HG03432 (cell line): ENCODE measurements around the gene RSPO3.
"Not testable (repeated sequence)": the region's sequence is repeated elsewhere in the genome, so short reads cannot be mapped to it uniquely, and the experiment has no call there.

Source experiments
- ATAC-seq: cut with Tn5 transposase; IDR thresholded peaks from one replicate; pipeline ENCODE4 v1.9.1; 2021; ENCODE audit warnings: mild to moderate bottlenecking, moderate library complexity; ENCODE audit not compliant: unreplicated experiment

The RSPO3 gene, protein sequence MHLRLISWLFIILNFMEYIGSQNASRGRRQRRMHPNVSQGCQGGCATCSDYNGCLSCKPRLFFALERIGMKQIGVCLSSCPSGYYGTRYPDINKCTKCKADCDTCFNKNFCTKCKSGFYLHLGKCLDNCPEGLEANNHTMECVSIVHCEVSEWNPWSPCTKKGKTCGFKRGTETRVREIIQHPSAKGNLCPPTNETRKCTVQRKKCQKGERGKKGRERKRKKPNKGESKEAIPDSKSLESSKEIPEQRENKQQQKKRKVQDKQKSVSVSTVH

GRCh38 chr6:127118298-127119101 is at the start of gene RSPO3:
RSPO3 (plus strand) TSS chr6:127118671; CDS start chr6:127119193, 522 bp downstream.
- peak; percentile 23 for ATAC-seq

DNA sequence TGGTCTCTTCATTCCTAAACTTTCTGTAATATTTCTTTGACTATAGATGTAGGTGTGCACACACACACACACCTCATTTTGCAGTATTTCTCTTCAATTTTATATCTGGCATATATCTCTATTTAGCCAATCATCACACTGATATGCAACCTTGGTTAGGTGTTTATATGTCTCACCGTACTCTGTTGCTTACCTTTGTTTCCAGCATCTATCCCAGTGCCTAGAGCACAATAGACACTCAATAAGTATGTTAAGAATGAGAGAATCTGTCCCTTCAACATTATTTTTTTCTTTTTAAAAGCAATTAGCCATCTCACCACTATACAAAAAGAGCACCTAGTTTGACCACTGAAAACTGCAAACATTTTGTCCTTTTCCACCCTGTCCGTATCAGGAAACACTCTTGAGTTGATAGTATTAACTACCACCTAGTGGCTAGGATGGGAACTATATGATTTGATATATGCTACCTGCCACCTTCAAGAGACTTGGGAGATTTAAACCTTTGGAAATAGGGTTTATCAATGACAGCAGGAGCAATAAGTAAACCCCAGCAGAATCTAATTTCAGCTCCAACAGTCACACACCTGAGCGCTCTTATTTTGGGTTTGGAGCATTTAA is 48.7 kb upstream of the RSPO3 start:
- ATAC-seq: peak; percentile 68

- peak; percentile 59 for ATAC-seq
These were observed 45.2 kb upstream of the RSPO3 start for GRCh38 chr6:127073222-127073621.

DNA sequence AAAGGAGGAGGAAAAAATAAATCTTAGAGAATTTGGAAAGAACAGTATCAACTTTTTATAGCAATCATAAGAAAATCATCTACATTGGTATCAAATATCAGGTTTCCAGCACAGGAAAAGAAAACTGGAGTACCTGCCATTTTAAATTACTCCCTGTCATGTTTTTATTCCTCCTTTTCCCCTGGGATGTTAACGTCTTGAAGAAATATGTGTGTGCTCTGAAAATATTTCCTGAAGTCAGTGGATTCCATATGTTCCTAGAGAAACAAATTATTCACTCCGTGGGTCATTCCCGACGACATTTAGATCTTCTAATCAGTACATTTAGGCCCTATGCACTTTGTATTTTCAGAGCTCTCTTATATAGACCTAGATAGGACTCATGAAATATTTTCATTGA is 42.0 kb upstream of the RSPO3 start:
- ATAC-seq: no peak

- no peak for ATAC-seq
These were observed 40.6 kb upstream of the RSPO3 start for GRCh38 chr6:127077886-127078285.

DNA sequence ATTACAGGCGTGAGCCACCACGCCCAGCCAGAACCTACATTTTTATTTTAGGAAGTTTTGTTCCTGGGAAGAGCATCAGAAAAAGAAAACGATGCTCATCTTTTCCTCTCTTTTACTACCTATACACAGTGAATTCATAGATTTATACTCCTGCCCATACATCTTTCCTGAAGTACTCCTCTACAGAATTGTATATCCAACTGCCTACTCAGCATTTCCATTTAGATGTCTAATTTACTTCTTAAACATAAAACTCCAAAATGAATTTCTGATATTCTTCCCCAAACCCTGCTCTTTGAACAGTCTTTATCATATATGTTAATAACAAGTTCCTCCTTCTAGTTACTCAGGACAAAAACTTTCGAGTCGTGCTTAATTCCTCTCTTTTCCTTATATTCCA is 39.8 kb upstream of the RSPO3 start:
- ATAC-seq: no peak

DNA sequence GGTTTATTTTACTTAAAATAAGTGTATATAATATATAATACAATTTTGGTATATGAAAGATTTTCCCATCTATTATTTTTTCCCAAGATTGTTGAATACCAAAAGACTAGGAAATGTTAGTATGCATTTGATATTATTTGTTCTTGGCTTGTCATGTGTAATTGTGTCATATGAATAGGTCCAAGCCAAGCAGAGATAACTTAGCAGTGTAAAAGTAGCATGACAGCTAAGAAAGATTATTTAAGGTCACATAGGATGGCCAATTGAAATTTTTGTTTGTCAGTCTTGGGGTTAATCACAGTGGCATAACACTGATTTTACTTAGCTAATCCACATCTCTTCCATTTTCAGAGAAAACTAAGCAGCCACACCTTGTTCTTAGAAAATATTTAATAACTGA is 38.8 kb upstream of the RSPO3 start:
- ATAC-seq: no peak

GRCh38 chr6:127080081-127080480 is 38.4 kb upstream of the RSPO3 start:
- no peak for ATAC-seq

- no peak for ATAC-seq
These were observed 35.1 kb upstream of the RSPO3 start for GRCh38 chr6:127083231-127083962.

GRCh38 chr6:127083963-127084310 is 34.5 kb upstream of the RSPO3 start:
- no peak for ATAC-seq

- ATAC-seq: no peak
These were observed 33.3 kb upstream of the RSPO3 start for GRCh38 chr6:127085181-127085580.

- no peak for ATAC-seq
These were observed 28.4 kb upstream of the RSPO3 start for GRCh38 chr6:127090051-127090450.

DNA sequence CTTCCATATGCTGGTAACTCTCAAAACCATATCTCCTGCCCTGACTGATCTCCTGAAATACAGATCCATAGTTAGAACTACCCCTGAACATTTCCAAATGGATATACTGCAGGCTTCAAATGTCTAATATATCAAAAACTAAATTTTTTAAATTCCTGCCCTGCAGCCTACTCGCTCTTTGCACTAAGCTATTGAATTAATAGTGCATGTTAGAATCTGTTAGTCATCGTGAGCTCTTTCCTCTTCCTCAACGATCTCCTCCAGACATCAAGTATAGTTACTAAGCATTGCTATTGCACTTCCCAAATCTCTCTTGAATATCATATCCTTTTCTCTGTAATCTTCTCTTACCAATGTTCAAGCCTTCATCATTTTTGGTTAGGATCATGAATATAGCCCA is 26.0 kb upstream of the RSPO3 start:
- no peak for ATAC-seq

DNA sequence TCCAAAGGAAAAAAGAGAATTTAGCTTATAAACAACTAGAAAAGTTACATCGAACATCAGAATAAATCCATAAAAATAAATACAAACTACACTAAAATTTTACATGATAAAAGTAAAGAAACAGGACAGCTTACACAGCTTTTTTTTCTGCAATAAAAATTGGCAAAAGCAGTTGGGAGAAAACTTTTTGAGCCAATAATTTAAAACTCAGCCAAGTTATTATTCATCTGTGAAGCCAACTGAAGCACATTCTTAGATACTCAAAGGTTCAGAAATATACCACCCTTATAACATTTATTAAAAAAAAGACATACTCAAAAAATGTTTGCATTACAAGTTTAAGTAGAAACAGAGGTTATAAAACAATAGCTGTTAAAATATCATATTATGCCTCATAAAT is 23.7 kb upstream of the RSPO3 start:
- no peak for ATAC-seq

GRCh38 chr6:127096167-127096566 is 22.3 kb upstream of the RSPO3 start:
- ATAC-seq: no peak

GRCh38 chr6:127097442-127097841 is 21.0 kb upstream of the RSPO3 start:
- not testable (repeated sequence) for ATAC-seq

DNA sequence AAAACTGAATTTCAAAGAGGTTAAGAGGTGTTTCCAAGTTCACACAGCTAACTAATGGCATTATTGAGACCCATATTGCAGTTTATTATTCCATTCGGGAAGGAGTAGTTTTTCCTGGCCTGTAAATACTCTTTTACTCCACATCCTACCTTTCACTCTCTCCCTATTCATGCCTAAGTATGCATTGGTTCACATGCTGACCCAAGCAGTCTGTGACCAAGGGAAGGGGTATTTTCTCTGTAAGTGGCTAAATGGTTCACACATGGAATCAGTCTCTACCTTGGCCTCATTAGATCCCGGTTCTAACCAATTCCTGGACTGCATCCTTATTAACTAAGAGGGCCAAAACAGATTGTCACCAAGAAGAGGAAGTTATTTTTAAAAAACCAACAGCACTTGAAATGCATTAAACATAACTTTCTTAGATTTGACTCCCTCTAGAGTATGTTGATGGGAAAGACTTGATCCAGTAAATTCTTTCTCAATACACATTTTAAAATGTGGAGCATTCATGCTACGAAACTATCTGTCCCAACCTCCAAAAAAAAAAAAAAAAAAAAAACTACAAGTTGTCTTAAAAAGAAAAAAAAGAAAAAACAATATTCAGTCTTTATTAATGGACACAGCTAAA is 17.8 kb upstream of the RSPO3 start:
- no peak for ATAC-seq

DNA sequence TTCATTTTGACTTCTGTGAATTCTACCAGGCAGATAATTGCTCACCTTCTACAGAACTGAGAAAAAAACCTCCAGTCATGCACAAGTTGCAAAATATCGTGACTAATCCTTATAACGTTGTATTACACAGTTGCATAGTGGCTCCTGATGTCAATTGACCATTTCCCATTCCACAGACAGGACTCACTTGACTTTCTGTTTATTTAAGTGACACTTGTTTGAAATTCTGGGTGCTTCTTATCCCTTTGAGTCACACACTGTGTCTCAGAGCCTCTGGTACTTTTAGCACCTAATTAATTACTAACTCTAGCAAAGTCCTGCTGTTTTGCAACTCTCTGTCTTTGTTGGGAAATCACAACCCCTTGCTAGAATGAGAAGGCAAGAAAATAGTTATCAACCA is 16.2 kb upstream of the RSPO3 start:
- no peak for ATAC-seq

DNA sequence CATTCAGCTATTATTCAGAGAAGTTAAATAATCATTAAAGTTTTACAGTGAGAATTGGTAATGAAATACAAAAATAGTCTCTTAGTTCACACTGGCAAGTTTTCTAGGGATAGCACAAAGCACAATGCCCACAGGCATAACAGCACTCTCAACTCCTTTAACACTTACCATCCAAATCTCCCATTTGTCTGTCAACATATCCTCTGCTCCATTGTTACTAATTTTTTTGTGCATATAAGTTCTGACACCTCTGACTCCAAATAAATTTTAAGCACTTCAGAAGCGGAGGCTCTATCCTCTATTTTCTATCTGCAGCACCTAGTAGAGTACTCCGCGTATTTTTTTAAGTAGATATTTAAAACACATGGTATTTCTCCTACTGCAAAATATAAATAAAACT is 15.6 kb upstream of the RSPO3 start:
- no peak for ATAC-seq

DNA sequence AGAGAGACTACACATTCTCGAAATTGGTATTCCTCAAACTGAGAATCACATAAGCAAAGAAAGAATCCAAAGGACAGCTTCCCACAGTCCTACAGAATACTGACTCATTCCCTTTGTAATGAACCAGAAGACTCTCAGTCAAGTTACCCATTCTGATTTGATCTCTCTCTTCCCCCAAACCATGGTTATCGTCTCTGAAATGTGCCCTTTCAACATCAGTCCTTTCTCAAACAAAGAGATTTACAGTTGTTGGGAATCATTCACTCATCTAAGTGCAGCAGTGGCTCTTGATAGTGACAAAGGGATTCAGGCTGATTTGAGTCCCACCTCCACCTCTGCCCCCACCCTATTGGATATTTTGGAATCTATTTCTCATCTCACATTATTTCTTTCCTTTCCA is 15.0 kb upstream of the RSPO3 start:
- no peak for ATAC-seq

DNA sequence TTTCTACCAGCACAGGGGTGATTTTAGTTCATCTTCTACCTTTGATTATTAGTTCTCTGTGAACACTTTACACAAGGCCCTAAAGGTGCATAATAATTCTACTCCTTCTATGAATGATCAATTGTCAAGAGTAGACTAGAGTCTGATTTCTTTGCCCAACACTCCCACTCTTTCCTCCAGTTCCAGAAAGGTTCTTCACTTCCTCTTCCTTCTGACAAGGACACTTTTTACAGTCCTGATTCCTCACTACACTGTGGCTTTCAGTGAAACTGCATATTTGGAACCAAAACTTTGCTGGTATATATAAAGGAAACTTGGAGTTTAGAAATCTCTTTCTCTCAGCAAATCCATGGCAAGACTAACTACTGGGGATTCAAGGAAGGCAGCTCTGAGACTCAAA is 10.6 kb upstream of the RSPO3 start:
- no peak for ATAC-seq
